IMR-90 (cell line): ENCODE results near the gene EED. TPM values are rescaled to one million over a fixed set of nuclear protein-coding genes. Genes with fewer than 3 reads are reported as not detected.

Experiments used
- ATAC-seq: fragments of 200-7000 bp; cut with Tn5 transposase; 2 replicates; pipeline ENCODE4 v1.9.1; 2020; ENCODE audit warnings: low read depth, mild to moderate bottlenecking, moderate library complexity
- BruUV-seq: library from RNA; stranded (reverse); fragments of 400-500 nt; replicated peaks from 2 replicates; lab custom pipeline; 2021; lab: Mats Ljungman, UMichigan
- CTCF ChIA-PET: fragments of 300-600 bp; formaldehyde crosslinking; extraction: SDS; loops from one replicate; lab custom pipeline; 2021; ENCODE audit warnings: antibody characterized with exemption; lab: Yijun Ruan, JAX
- POLR2A ChIA-PET: fragments of 300-600 bp; sonication (Branson Sonifier 250); formaldehyde crosslinking; loops from one replicate; lab custom pipeline; 2022; ENCODE audit warnings: antibody characterized with exemption; ENCODE audit not compliant: unreplicated experiment; lab: Charles Lee
- DNase-seq: peaks from one replicate; pipeline ENCODE4 v3.0.0; 2013
- H2AFZ ChIP-seq: replicated peaks from 2 replicates; pipeline ENCODE3; 2013; ENCODE audit warnings: low read length, mild to moderate bottlenecking; ENCODE audit not compliant: poor library complexity
- H2AK5ac ChIP-seq: 2 replicates; pipeline ENCODE4 v1.6.1; 2013; ENCODE audit warnings: low read depth, low read length, inconsistent platforms
- H2AK9ac ChIP-seq: replicated peaks from 2 replicates; pipeline ENCODE3; 2013; ENCODE audit warnings: mild to moderate bottlenecking, low read depth, low read length, moderate library complexity; ENCODE audit not compliant: poor library complexity
- H2BK120ac ChIP-seq: 2 replicates; pipeline ENCODE4 v1.6.1; 2013; ENCODE audit warnings: low read depth, low read length, inconsistent platforms
- H2BK15ac ChIP-seq: 3 replicates; pipeline ENCODE4 v1.6.1; 2013; ENCODE audit warnings: low read depth, low read length, inconsistent platforms
- H2BK20ac ChIP-seq: 2 replicates; pipeline ENCODE4 v1.6.1; 2013; ENCODE audit warnings: low read depth, mild to moderate bottlenecking, inconsistent platforms, low read length, moderate library complexity
- H2BK5ac ChIP-seq: 2 replicates; pipeline ENCODE4 v1.6.1; 2013; ENCODE audit warnings: mild to moderate bottlenecking, low read depth, low read length, inconsistent platforms; ENCODE audit not compliant: poor library complexity, severe bottlenecking
- H3K14ac ChIP-seq: replicated peaks from 2 replicates; pipeline ENCODE4 v1.6.1; 2013; ENCODE audit warnings: low read depth, low read length, inconsistent platforms
- H3K18ac ChIP-seq: 2 replicates; pipeline ENCODE4 v1.6.1; 2013; ENCODE audit warnings: low read depth, low read length, control low read depth
- H3K23ac ChIP-seq: 2 replicates; pipeline ENCODE4 v1.6.1; 2013; ENCODE audit warnings: low read depth, low read length, inconsistent platforms
- H3K27ac ChIP-seq: 2 replicates; pipeline ENCODE4 v1.5.1; 2013; ENCODE audit warnings: mild to moderate bottlenecking, control low read depth, low read length; ENCODE audit not compliant: insufficient read depth
- H3K27me3 ChIP-seq: 2 replicates; pipeline ENCODE4 v1.6.1; 2013; ENCODE audit warnings: low read length; ENCODE audit not compliant: control insufficient read depth, insufficient read depth
- H3K36me3 ChIP-seq: 2 replicates; pipeline ENCODE4 v1.6.1; 2013; ENCODE audit warnings: low read length, mixed read lengths; ENCODE audit not compliant: control insufficient read depth, insufficient read depth
- H3K4ac ChIP-seq: 2 replicates; pipeline ENCODE4 v1.6.1; 2013; ENCODE audit warnings: low read depth, low read length, inconsistent platforms
- H3K4me1 ChIP-seq: 2 replicates; pipeline ENCODE4 v1.6.1; 2013; ENCODE audit warnings: low read length, mixed read lengths; ENCODE audit not compliant: control insufficient read depth, insufficient read depth
- H3K4me2 ChIP-seq: 2 replicates; pipeline ENCODE4 v1.6.1; 2013; ENCODE audit warnings: low read depth, mild to moderate bottlenecking, control low read depth, low read length, moderate library complexity
- H3K4me3 ChIP-seq: 2 replicates; pipeline ENCODE4 v1.5.1; 2013; ENCODE audit warnings: low read depth, mild to moderate bottlenecking, control low read depth, low read length, moderate library complexity; ENCODE audit not compliant: insufficient read depth
- H3K56ac ChIP-seq: 2 replicates; pipeline ENCODE4 v1.6.1; 2013; ENCODE audit warnings: low read length, inconsistent platforms; ENCODE audit not compliant: insufficient read depth; ENCODE audit errors: extremely low read depth
- H3K79me1 ChIP-seq, 2 experiments: 2 replicates each; pipeline ENCODE4 v1.6.1; 2013; ENCODE audit warnings: low read length in 2 of 2, inconsistent platforms in 1 of 2, low read depth in 1 of 2
- H3K9ac ChIP-seq: 2 replicates; pipeline ENCODE4 v1.6.1; 2013; ENCODE audit warnings: low read depth, low read length, control low read depth
- H3K9me1 ChIP-seq: 2 replicates; pipeline ENCODE4 v1.6.1; 2013; ENCODE audit warnings: low read length, inconsistent platforms; ENCODE audit not compliant: insufficient read depth
- H3K9me3 ChIP-seq: 2 replicates; pipeline ENCODE4 v1.6.1; 2013; ENCODE audit warnings: low read length; ENCODE audit not compliant: control insufficient read depth, insufficient read depth
- H4K20me1 ChIP-seq: 2 replicates; pipeline ENCODE4 v1.6.1; 2013; ENCODE audit warnings: low read length, inconsistent platforms; ENCODE audit not compliant: insufficient read depth
- H4K5ac ChIP-seq: 2 replicates; pipeline ENCODE4 v1.6.1; 2013; ENCODE audit warnings: mild to moderate bottlenecking, low read depth, low read length, control low read depth
- H4K8ac ChIP-seq, 2 experiments: 2 replicates each; pipeline ENCODE4 v1.6.1; 2013; ENCODE audit warnings: low read depth in 2 of 2, low read length in 2 of 2, control low read depth in 1 of 2, inconsistent platforms in 1 of 2
- H4K91ac ChIP-seq: 2 replicates; pipeline ENCODE4 v1.6.1; 2013; ENCODE audit warnings: low read depth, low read length, inconsistent platforms; ENCODE audit not compliant: insufficient read depth
- BHLHE40 ChIP-seq: fragments of 150-350 bp; IDR thresholded peaks from 2 replicates; pipeline ENCODE4 v1.6.1; 2016; ENCODE audit warnings: mild to moderate bottlenecking, low read depth, low read length
- CTCF ChIP-seq: conservative IDR thresholded peaks from 2 replicates; pipeline ENCODE4 v1.5.1; 2012; ENCODE audit warnings: mild to moderate bottlenecking, low read depth, low read length, improper control_type of control experiment
- ELK1 ChIP-seq: fragments of 150-350 bp; IDR thresholded peaks from 2 replicates; pipeline ENCODE4 v1.6.1; 2016; ENCODE audit warnings: low read depth, mild to moderate bottlenecking, low read length, moderate library complexity, borderline replicate concordance
- FOS ChIP-seq: fragments of 150-350 bp; IDR thresholded peaks from 2 replicates; pipeline ENCODE4 v1.6.1; 2016; ENCODE audit warnings: low read depth, low read length
- MAZ ChIP-seq: IDR thresholded peaks from 2 replicates; pipeline ENCODE4 v1.6.1; 2012; ENCODE audit warnings: low read depth, mild to moderate bottlenecking, low read length, improper control_type of control experiment, moderate library complexity, borderline replicate concordance
- MXI1 ChIP-seq: IDR thresholded peaks from 2 replicates; pipeline ENCODE4 v1.6.1; 2012; ENCODE audit warnings: low read depth, mild to moderate bottlenecking, low read length, moderate library complexity, borderline replicate concordance
- NFE2L2 ChIP-seq: fragments of 150-350 bp; IDR thresholded peaks from 2 replicates; pipeline ENCODE4 v1.6.1; 2016; ENCODE audit warnings: low read depth, mild to moderate bottlenecking, low read length
- POLR2A ChIP-seq: IDR thresholded peaks from 2 replicates; pipeline ENCODE4 v1.6.1; 2012; ENCODE audit warnings: mild to moderate bottlenecking, low read depth, low read length
- RCOR1 ChIP-seq: IDR thresholded peaks from 2 replicates; pipeline ENCODE4 v1.6.1; 2012; ENCODE audit warnings: mild to moderate bottlenecking, low read length, improper control_type of control experiment; ENCODE audit not compliant: insufficient replicate concordance
- RFX5 ChIP-seq: IDR thresholded peaks from 2 replicates; pipeline ENCODE4 v1.8.0; 2012; ENCODE audit warnings: low read depth, mild to moderate bottlenecking, low read length, moderate library complexity
- SMC3 ChIP-seq: fragments of 150-350 bp; IDR thresholded peaks from 2 replicates; pipeline ENCODE4 v1.6.1; 2016; ENCODE audit warnings: low read depth, mild to moderate bottlenecking, antibody characterized with exemption, low read length, moderate library complexity
- USF2 ChIP-seq: fragments of 150-350 bp; IDR thresholded peaks from 2 replicates; pipeline ENCODE4 v1.6.1; 2017; ENCODE audit warnings: mild to moderate bottlenecking, antibody characterized with exemption, low read length, low read depth
- WGBS, 2 experiments: methylation state at CpG; one replicate each; pipeline versions ENCODE4 v1.1.5 to v1.1.7; 2013; ENCODE audit warnings: missing lambda C conversion rate in 2 of 2; ENCODE audit not compliant: insufficient read length in 1 of 2; ENCODE audit errors: extremely low coverage in 2 of 2; 5-methylcytosine and 5-hydroxymethylcytosine counted together
- dilution Hi-C: fragments of 300-500 bp; cut with HindIII; formaldehyde crosslinking; loops from one replicate; pipeline ENCODE4 v1.14.3; 2018; ENCODE audit warnings: low sequenced_read_pairs; ENCODE audit not compliant: unreplicated experiment
- in situ Hi-C: fragments of 300-500 bp; cut with MboI; formaldehyde crosslinking; loops from 3 replicates; pipeline ENCODE4 v1.14.3; 2019; ENCODE audit warnings: low sequenced_read_pairs, inconsistent platforms, mixed read lengths
- intact Hi-C: fragments of 100-400 bp; cut with micrococcal nuclease; formaldehyde crosslinking; loops from 2 replicates; pipeline ENCODE4 v1.10.0; 2022
- polyA plus RNA-seq, 3 experiments: library from polyadenylated mRNA; depleted of rRNA; stranded (reverse); fragments of >200 nt; gene quantifications; 2 replicates each; pipeline ENCODE4 v1.2.3, GENCODE V29; 2012; ENCODE audit warnings: low replicate concordance in 1 of 3
- total RNA-seq: library from RNA; depleted of rRNA; stranded (reverse); fragments of >200 nt; gene quantifications from 2 replicates; pipeline ENCODE4 v1.2.3, GENCODE V29; 2012

Gene EED
- total and polyA plus RNA-seq, 2 of the 4 experiments (the other 2 are of a cell fraction): 11.1 to 11.5 TPM

GRCh38 chr11:86274999-86275398 lies 30.4 kb downstream of the EED start:
- peaks cover 11 to 28% of the 10 kb centered on the region in 2 experiments for H3K79me1 ChIP-seq
- no CpG with 5 or more reads among the region's 4 CpGs for WGBS, 2 experiments
- no peak overlapping the region for H3K23ac ChIP-seq
- intact Hi-C loops: loop anchor here (5.0 to 10.0 kb wide), 2 partner anchors 418 to 1490 kb away; partner anchors contain the start of gene CCDC83
- H3K18ac ChIP-seq: no peak overlapping the region
- no peak overlapping the region for H2AK5ac ChIP-seq
- no peak overlapping the region for H3K4me3 ChIP-seq
- no peak overlapping the region for H4K91ac ChIP-seq
- peaks cover 3% of the 10 kb centered on the region; the same call in 1 of the 2 replicates for H3K4me1 ChIP-seq
- no peak overlapping the region for H3K56ac ChIP-seq
- ChIA-PET POLR2A (no interaction called here), CTCF (no interaction called here)
- no peak overlapping the region for H3K14ac ChIP-seq
- H3K9me1 ChIP-seq: peaks cover 6% of the 10 kb centered on the region
- H2BK5ac ChIP-seq: no peak overlapping the region
- no peak for ATAC-seq
- H3K9me3 ChIP-seq: no peaks in the 10 kb centered on the region
- H2BK15ac ChIP-seq: no peak overlapping the region
- H3K36me3 ChIP-seq: peaks cover 2% of the 10 kb centered on the region
- TF ChIP-seq SMC3 (no peak), MAZ (no peak), NFE2L2 (no peak), CTCF (no peak), ELK1 (no peak), FOS (no peak), RFX5 (no peak), BHLHE40 (no peak), RCOR1 (no peak), MXI1 (no peak), POLR2A (no peak), USF2 (no peak)
- H2BK20ac ChIP-seq: no peak overlapping the region
- no peak overlapping the region for H3K4ac ChIP-seq
- no peaks in the 10 kb centered on the region; the same call in 1 of the 2 replicates for H4K20me1 ChIP-seq
- in situ Hi-C loops: loop anchor here (25.0 kb wide), 1 partner anchor 588 kb away; the partner anchor contains the start of gene CCDC89
- H2AFZ ChIP-seq: no peak overlapping the region
- no peak for DNase-seq
- no peak overlapping the region for H3K27ac ChIP-seq
- no peak overlapping the region for H4K5ac ChIP-seq
- no peak overlapping the region for H2BK120ac ChIP-seq
- H3K4me2 ChIP-seq: no peak overlapping the region
- no peak overlapping the region for H3K9ac ChIP-seq
- H2AK9ac ChIP-seq: no peak overlapping the region
- dilution Hi-C loops: no loop called here
- no TSS peak for BruUV-seq
- no peaks in the 10 kb centered on the region for H3K27me3 ChIP-seq
- no peak overlapping the region for H4K8ac ChIP-seq
